Adrenal gland (tissue), 5 donors: Measurements from ENCODE around the gene IFNG.

Experiments
- POLR2A ChIP-seq, 2 donors: fragments of 450-650 bp; IDR thresholded peaks; one replicate each; pipeline ENCODE4 v1.6.1; 2017; ENCODE audit warnings: antibody characterized with exemption in 2 of 2, mild to moderate bottlenecking in 2 of 2, moderate library complexity in 1 of 2
- TF ChIP-seq, protein P1 (sequence below), 6 experiments: fragments of 450-650 bp in 4 of 6; fragments of 200-600 bp in 2 of 6; sonication (generic) in 1 of 6; IDR thresholded peaks; 1 replicate in 5 of 6; 2 replicates in 1 of 6; pipeline versions ENCODE4 v1.5.1 to v1.8.0; 2016 to 2021; ENCODE audit warnings: antibody characterized with exemption in 6 of 6, mild to moderate bottlenecking in 2 of 6, moderate library complexity in 1 of 6
- donor health status: DM: no; HTN: no; CAD: no.

DNA sequence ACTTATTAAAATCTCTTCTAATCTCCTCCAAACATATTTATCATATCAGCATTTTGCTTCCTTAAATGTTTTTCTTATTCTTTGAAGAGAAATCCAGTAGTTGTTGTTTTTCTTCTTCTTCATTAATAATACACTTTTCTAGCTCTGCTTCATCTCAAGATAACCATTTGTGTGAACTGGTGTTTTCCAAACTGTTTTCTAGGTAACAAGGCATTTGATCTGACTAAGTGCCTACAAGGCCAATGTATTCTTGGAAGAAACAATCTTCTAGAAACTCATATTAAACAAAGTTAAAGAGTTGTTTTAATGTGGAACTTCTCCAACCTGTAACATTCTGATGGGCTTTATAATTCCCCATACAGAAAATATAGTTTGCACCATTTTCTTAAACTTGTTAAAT, 30.8 kb upstream of the IFNG start:
- TF ChIP-seq, protein P1, sequence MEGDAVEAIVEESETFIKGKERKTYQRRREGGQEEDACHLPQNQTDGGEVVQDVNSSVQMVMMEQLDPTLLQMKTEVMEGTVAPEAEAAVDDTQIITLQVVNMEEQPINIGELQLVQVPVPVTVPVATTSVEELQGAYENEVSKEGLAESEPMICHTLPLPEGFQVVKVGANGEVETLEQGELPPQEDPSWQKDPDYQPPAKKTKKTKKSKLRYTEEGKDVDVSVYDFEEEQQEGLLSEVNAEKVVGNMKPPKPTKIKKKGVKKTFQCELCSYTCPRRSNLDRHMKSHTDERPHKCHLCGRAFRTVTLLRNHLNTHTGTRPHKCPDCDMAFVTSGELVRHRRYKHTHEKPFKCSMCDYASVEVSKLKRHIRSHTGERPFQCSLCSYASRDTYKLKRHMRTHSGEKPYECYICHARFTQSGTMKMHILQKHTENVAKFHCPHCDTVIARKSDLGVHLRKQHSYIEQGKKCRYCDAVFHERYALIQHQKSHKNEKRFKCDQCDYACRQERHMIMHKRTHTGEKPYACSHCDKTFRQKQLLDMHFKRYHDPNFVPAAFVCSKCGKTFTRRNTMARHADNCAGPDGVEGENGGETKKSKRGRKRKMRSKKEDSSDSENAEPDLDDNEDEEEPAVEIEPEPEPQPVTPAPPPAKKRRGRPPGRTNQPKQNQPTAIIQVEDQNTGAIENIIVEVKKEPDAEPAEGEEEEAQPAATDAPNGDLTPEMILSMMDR (IDR thresholded peaks at IDR 0.05), result no peak
- TF ChIP-seq POLR2A (IDR thresholded peaks at IDR 0.05), result no peak
